CD4-positive, alpha-beta T cell treated with Interleukin-4 for 1 hour (primary cell): ENCODE measurements around the gene PDE4D.
A peak's percentile ranks its signal among the peaks of the same experiment; 100 is the strongest.

Experiments
- DNase-seq, 2 donors: peaks; one replicate each; pipeline ENCODE4 v3.0.0-alpha.2; 2020 to 2022

Gene PDE4D

DNA sequence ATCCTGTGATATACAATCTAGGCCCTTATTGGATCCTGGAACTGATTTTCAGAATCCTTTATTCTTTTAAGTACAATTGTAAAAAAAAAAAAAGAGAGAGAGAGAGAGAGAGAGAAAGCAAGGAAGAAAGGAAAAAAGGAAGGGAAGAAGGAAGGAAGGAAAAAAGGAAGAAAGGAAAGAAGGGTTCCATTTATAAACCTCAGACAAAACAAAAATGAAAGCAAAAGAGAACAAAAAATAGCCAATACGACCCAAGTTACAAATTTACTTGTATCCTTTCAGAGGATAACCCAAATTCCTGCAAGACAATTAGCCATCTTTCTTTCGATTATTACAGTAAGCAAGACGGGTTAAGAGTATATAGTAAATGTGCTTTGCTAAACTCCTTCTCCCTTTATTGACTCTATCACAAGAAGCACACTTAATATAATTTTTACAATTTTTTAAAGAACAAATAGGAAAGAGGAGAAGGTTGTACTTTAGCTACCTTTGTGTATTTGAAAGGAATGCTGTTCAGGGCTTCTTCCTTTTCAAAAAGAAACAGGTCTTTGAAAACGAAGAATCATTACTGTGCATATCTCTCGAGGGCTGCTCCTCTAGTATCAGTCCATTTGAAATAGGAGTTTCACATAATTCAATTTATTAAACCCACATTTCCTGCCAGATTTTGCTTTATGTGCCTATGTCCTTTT lies 767.4 kb downstream of the PDE4D start:
- peak in 1 of 2 donors; percentile 27 for DNase-seq

DNA sequence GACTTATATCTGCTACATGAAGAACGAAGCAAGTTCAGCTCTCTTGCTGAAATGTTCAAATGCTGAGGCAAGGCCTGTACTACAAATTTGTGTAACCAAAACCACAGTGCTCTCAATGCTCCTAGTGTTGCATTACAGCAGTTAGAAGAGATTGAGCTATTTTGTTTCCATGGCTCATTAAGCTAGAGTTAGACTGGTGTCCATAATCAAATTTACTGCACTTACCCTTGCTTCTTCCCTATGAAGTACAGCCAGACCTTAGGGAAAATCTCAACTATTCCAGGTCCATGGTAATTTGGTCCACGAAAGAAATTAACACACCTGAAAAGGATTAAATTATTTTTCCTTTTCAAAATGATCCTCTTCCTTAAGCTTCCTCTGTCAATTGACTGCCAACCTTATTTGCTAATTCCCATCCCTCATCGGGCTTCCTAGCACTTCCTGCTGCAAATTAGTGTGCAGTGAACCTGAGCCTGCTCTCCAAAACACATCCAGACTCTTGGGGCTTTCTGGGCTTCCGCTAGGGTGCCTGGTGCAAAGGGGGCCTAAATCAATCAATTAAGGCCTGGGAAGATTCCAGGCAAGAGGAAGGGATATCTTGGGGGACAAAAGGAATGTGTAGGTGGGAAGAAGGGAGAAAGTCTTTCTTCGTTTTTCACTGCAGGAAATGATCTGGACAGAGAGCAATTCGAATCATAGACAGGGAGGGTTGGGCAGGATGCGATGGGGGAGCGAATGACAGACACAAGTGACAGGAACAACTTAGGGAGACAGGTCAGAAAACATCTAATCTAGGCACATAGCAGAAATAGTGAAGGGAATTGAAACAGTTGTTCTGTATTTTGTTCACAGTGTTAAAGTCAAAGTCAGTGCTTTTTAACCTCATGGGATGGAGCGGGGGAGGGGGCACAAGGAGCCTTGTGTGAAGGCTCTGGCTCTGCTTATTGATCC lies 768.2 kb downstream of the PDE4D start:
- DNase-seq: peak in 1 of 2 donors; percentile 28

GRCh38 chr5:59123595-59124561 lies 769.6 kb downstream of the PDE4D start:
- DNase-seq: peak in 1 of 2 donors; percentile 56

DNA sequence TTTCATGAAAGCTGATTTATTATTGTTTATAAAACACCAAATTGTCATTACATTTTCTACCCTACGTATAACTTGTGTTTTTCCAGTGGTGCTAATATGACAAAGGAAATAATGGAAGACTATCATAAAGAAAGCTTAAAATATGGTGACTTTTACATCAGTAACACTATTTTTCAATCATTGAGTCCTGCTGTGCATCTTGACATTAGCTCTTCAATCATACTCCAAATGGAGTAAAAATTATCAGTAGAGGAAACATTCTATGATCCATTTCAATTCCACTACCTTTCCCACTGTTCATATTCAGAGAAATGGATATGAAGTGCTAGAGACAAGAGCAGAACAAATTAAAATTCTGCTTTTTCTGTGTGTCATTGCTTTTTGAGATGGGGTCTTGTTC lies 774.0 kb downstream of the PDE4D start:
- DNase-seq: no peak

DNA sequence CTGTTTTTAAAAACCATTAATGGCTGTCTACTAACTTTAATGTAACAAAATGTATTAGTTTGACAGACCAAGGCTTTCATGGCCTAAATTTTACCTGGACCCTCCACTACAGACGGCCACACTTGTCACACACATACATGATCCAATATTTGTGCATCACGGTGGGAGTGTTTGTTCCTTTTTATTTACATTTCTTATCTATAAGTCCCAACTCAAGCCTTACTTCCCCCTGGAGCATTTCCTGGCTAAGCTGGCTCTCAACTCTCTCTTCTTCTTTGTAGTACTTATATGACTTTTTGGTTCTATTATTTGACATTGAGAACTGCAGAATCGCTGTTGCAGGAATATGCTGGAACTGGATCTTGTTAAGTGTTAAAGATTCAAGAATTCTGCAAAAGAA lies 776.2 kb downstream of the PDE4D start:
- no peak for DNase-seq

GRCh38 chr5:59116231-59116865 lies 777.2 kb downstream of the PDE4D start:
- DNase-seq: no peak

- DNase-seq: no peak
Measured at GRCh38 chr5:59115345-59115744, 778.2 kb downstream of the PDE4D start.

- DNase-seq: no peak
Measured at GRCh38 chr5:59109383-59109782, 784.1 kb downstream of the PDE4D start.

DNA sequence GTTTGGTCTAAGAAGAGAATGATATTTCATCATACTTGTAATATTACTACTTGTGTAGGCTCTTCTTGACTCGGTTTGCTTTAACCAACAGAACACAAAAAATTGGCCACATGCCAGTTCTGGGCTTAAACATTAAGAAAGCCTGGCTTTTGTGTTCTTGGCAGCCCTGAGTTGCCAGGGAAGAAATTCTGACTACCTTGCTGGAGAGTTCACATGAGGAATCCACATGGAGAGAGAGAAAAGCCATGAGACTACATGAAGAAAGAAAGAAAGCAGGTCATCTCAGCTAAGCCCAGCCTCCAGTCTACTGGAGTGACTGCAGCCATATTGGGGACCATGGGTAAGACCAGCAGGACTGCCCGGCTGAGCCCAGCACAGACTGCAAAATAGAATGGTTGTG lies 785.8 kb downstream of the PDE4D start:
- DNase-seq: no peak

DNA sequence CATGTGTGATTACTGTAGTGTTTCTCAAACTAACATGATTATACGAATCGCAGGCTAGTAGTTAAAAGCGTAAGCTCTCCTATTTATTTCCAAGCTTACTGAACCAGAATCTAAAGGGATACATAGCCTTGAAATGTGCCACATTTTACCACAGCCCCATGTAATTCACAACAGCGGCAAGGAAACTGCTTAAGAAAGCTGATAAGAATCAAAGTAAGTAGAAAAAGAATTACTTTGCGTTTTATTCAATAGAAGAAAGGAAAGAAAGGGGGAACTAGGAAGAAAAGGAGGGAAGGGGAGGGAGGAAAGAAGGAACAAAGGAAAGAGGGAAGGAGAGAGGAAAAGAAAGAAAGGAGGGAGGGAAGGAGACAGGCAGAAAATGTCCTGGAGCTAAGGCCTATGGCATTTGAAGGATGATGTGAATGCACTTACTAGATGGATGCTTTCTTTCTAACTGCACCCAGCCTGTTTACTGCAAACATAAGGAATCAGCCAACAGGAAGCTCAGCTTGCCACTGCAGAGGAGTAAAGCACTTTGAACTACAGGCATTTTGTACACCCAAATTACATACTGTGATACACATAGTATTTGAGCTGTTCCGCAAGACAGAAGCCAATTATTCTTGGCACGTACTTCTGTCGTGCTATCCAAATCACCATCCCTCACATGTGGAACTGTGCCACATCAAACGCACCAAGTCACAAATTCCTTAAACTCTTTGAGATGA lies 789.0 kb downstream of the PDE4D start:
- DNase-seq: no peak

DNA sequence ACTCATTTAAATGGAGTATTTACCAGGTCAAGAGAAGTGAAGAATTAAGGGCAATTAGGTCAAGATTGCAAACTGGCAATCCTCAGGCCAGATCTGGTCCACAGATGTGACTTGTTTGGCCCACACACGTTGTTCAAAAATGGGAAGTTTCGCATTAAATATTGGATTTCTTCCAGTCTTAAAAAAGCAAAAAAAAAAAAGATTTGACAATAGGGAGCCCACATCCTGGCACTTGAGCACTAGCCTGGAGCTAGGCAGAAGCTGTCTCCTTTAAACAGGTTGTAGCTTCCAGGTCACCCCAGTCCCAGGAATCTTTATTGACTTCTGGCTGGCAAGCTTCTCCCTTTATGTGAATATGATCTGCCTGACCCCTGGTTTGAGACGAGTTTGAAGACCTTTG lies 790.2 kb downstream of the PDE4D start:
- DNase-seq: no peak

GRCh38 chr5:59102437-59102836 lies 791.1 kb downstream of the PDE4D start:
- no peak for DNase-seq

- no peak for DNase-seq
Measured at GRCh38 chr5:59100875-59101274, 792.7 kb downstream of the PDE4D start.

DNA sequence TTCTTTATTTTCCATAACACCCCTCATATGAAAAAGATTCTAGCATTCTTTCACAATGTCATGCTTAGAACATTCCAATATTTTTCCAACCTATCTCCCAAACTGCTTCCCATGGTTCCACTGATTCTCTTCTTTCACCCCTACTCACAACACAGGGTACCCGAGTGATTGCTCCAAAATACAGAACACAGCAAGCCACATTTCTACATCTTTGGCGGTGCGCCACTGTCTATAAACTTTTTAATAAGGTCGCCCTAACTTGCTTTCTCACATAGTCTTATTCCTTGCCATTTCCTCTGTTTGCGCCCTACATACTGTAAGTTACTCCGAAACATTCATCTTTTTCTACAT lies 793.6 kb downstream of the PDE4D start:
- no peak for DNase-seq

DNA sequence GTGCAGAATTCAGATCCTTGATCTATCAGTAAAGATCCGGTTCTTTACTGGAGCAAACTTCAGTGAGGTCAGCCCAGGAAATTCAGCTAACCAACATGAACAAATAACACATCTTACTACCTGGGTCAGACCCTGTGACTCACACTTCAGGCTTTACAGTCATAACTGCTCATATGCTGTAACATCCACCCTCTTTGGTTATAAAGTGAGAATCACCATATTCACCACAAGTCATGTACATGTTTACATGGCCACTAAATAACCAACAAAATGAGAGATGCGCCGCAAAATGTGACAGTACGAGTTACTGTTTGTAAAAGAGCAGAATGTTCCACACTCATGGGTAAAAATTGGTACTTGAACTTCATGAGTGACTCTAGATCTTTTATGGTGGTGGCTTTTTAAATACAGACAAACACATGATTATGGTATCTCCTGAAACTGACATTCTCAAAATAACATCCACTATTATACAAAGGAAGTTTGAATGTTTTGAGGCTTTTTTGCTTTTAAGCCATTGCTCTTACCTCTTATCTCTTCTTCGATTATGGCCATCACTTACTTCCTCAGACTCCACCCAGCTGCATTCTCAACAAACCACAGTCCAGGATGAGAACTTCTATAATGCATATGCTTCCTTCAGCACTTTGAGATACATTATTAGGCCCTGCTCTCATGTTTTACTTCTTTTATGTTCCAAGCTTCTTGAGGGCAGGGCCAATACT lies 794.1 kb downstream of the PDE4D start:
- DNase-seq: peak; percentile 41 to 75

GRCh38 chr5:59098743-59099142 lies 794.8 kb downstream of the PDE4D start:
- peak in 1 of 2 donors; percentile 6 for DNase-seq

- DNase-seq: no peak
Measured at GRCh38 chr5:59097712-59098111, 795.8 kb downstream of the PDE4D start.

DNA sequence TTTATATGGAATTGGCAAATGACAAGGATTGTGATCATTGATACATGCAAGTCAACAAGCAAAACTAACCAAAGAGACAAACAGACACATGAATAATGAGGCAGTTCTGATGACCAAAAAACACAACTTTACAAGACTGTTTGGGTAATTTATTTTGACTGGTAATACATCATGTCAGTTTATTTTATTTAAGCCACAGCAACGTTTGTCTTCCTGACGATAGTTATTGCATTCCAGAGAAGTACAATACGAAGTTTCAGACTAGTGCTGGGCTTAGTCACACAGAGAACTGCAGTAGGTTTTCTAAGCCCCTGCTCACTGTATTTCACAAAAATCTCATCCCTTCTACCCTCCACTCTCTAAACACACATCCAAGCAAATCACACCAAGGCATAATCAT lies 796.4 kb downstream of the PDE4D start:
- no peak for DNase-seq

DNA sequence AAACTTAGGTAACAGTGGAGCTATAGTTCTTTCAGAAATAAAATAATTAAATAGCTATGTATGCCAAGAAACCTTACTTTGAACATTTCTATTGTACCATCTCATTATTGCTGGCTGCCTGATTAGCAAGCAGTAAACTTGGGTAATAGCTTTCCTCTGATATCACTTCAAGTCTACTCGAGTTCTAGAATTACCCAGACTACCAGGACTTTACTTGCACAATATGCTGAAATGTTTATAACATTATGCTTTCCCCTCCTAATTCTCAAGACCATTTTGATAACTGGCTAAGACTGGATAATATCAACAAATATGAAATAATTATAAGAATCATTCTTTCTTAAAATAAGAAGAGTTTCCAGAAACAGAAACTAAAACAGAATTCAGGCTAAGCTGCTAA lies 798.0 kb downstream of the PDE4D start:
- DNase-seq: no peak

DNA sequence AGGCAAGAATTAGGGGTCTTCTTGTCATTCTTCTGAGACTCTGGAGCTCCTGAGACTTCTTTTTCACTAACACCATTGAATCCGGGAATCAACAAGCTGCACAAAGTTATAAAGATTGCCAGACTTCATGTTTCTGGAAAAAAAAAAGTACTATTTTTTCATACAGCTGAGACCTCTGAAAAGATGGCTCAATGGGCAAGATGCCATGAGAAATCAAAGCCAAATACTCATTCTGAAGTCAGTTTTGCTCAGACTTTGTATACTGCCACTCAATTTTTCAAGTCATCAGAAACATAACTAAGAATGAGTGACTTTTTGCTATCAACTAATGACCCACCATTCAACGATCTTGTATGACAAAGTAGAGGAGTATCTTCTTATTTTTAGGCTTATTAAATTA lies 798.7 kb downstream of the PDE4D start:
- DNase-seq: no peak

GRCh38 chr5:59093329-59093728 lies 800.2 kb downstream of the PDE4D start:
- DNase-seq: no peak
